Tibial nerve (tissue), 4 donors: Measurements from ENCODE around the gene TUT4. TPM values are rescaled to one million over a fixed set of nuclear protein-coding genes. Genes with fewer than 3 reads are reported as not detected.

Experiments used
- DNase-seq, 2 donors: peaks; one replicate each; pipeline ENCODE4 v3.0.0-alpha.2; 2019; ENCODE audit warnings: low spot score in 2 of 2
- H3K27ac ChIP-seq, 4 donors: fragments of 200-600 bp; sonication (generic) in 3 of 4; one replicate each; pipeline ENCODE4 v1.5.1; 2017 to 2019; ENCODE audit warnings: mild to moderate bottlenecking in 1 of 4
- H3K27me3 ChIP-seq, 2 donors: fragments of 200-600 bp; sonication (generic) in 1 of 2; one replicate each; pipeline versions ENCODE4 v1.5.1 to v1.6.0; 2017 to 2019
- H3K36me3 ChIP-seq, 3 donors: fragments of 200-600 bp; sonication (generic); one replicate each; pipeline ENCODE4 v1.5.1; 2018 to 2019
- H3K4me1 ChIP-seq, 4 donors: fragments of 200-600 bp; sonication (generic) in 3 of 4; one replicate each; pipeline ENCODE4 v1.5.1; 2017 to 2019
- H3K4me3 ChIP-seq, 4 donors: fragments of 200-600 bp; sonication (generic) in 3 of 4; one replicate each; pipeline ENCODE4 v1.5.1; 2017 to 2019; ENCODE audit warnings: mild to moderate bottlenecking in 1 of 4, moderate library complexity in 1 of 4
- H3K9me3 ChIP-seq, 4 donors: fragments of 200-600 bp; sonication (generic) in 3 of 4; one replicate each; pipeline ENCODE4 v1.5.1; 2017 to 2019
- CTCF ChIP-seq, 5 experiments: fragments of 200-600 bp in 3 of 5; fragments of 450-650 bp in 2 of 5; sonication (generic) in 3 of 5; IDR thresholded peaks; one replicate each; pipeline ENCODE4 v1.5.1; 2016 to 2019; ENCODE audit warnings: antibody characterized with exemption in 5 of 5, mild to moderate bottlenecking in 3 of 5, moderate library complexity in 2 of 5
- EP300 ChIP-seq, 2 donors: sonication (generic); formaldehyde crosslinking; IDR thresholded peaks; one replicate each; pipeline ENCODE4 v1.6.1; 2017; ENCODE audit warnings: antibody characterized with exemption in 2 of 2, mild to moderate bottlenecking in 1 of 2
- POLR2A ChIP-seq, 2 donors: fragments of 450-650 bp; IDR thresholded peaks; one replicate each; pipeline ENCODE4 v1.6.1; 2017; ENCODE audit warnings: antibody characterized with exemption in 2 of 2, mild to moderate bottlenecking in 2 of 2, moderate library complexity in 2 of 2
- WGBS, 2 donors: methylation state at CpG; one replicate each; pipeline ENCODE4 v1.1.5; 2018; 5-methylcytosine and 5-hydroxymethylcytosine counted together
- total RNA-seq, 4 donors: library from RNA; depleted of rRNA; stranded (reverse); fragments of >200 nt; gene quantifications; one replicate each; pipeline ENCODE4 v1.1.0, GENCODE V29; 2016

The TUT4 gene
- total RNA-seq, 4 donors from 2014 or later: 78.1 to 127 (median 82.3) TPM

- WGBS, 2 donors: 41 to 48% methylated on average over 2 of the region's 2 CpGs
- Histone ChIP-seq H3K9me3 (no peaks in the 10 kb centered on the region), H3K27me3 (no peaks in the 10 kb centered on the region), H3K27ac (no peak overlapping the region), H3K36me3 (no peaks in the 10 kb centered on the region), H3K4me1 (peaks cover 0 to 2% (median 0%) of the 10 kb centered on the region in 4 donors), H3K4me3 (no peak overlapping the region)
- DNase-seq: no peak
- TF ChIP-seq POLR2A (IDR thresholded peaks at IDR 0.05): no peak
- no peak for TF ChIP-seq EP300 (IDR thresholded peaks at IDR 0.05)
- no peak for TF ChIP-seq CTCF (IDR thresholded peaks at IDR 0.05)
These were observed 21.7 kb upstream of the TUT4 start for GRCh38 chr1:52574594-52574993.

- no peak overlapping the region for H3K4me3 ChIP-seq
- no peak overlapping the region for H3K27ac ChIP-seq
- H3K36me3 ChIP-seq: no peaks in the 10 kb centered on the region
- TF ChIP-seq EP300 (IDR thresholded peaks at IDR 0.05) (no peak), POLR2A (IDR thresholded peaks at IDR 0.05) (no peak), CTCF (IDR thresholded peaks at IDR 0.05) (no peak)
- 87% methylated on average over 4 of the region's 4 CpGs for WGBS, 2 donors
- no peak for DNase-seq
- peaks cover 0 to 9% (median 0%) of the 10 kb centered on the region in 4 donors for H3K4me1 ChIP-seq
- no peaks in the 10 kb centered on the region for H3K27me3 ChIP-seq
- H3K9me3 ChIP-seq: no peaks in the 10 kb centered on the region
These were observed 19.5 kb upstream of the TUT4 start for GRCh38 chr1:52572387-52572786.

- WGBS, 2 donors: 58 to 72% methylated on average over 1 of the region's 1 CpG
- no peak for DNase-seq
- H3K27me3 ChIP-seq: no peaks in the 10 kb centered on the region
- no peak overlapping the region for H3K4me3 ChIP-seq
- no peak for TF ChIP-seq EP300 (IDR thresholded peaks at IDR 0.05)
- no peak for TF ChIP-seq CTCF (IDR thresholded peaks at IDR 0.05)
- TF ChIP-seq POLR2A (IDR thresholded peaks at IDR 0.05): no peak
- no peaks in the 10 kb centered on the region for H3K36me3 ChIP-seq
- no peak overlapping the region for H3K27ac ChIP-seq
- no peaks in the 10 kb centered on the region for H3K9me3 ChIP-seq
- H3K4me1 ChIP-seq: peaks cover 0 to 9% (median 0%) of the 10 kb centered on the region in 4 donors
These were observed 18.9 kb upstream of the TUT4 start for GRCh38 chr1:52571783-52572182.

GRCh38 chr1:52569449-52570210 lies 16.7 kb upstream of the TUT4 start:
- WGBS, 2 donors: 41 to 46% methylated on average over 7 of the region's 7 CpGs
- DNase-seq: no peak
- Histone ChIP-seq H3K4me1 (peaks cover 0 to 9% (median 0%) of the 10 kb centered on the region in 4 donors), H3K9me3 (no peaks in the 10 kb centered on the region), H3K36me3 (no peaks in the 10 kb centered on the region), H3K4me3 (no peak overlapping the region), H3K27me3 (no peaks in the 10 kb centered on the region), H3K27ac (no peak overlapping the region)
- TF ChIP-seq EP300 (IDR thresholded peaks at IDR 0.05) (no peak), CTCF (IDR thresholded peaks at IDR 0.05) (no peak), POLR2A (IDR thresholded peaks at IDR 0.05) (no peak)

- no peak for DNase-seq
- no peaks in the 10 kb centered on the region for H3K27me3 ChIP-seq
- no peaks in the 10 kb centered on the region for H3K9me3 ChIP-seq
- peaks cover 0 to 9% (median 0%) of the 10 kb centered on the region in 4 donors for H3K4me1 ChIP-seq
- H3K36me3 ChIP-seq: no peaks in the 10 kb centered on the region
- 28 to 43% methylated on average over 5 of the region's 5 CpGs for WGBS, 2 donors
- no peak overlapping the region for H3K4me3 ChIP-seq
- H3K27ac ChIP-seq: no peak overlapping the region
- TF ChIP-seq POLR2A (IDR thresholded peaks at IDR 0.05) (no peak), CTCF (IDR thresholded peaks at IDR 0.05) (no peak), EP300 (IDR thresholded peaks at IDR 0.05) (no peak)
These were observed 15.1 kb upstream of the TUT4 start for GRCh38 chr1:52567943-52568342.
